Measurements from ENCODE around the gene VPS52. TPM values are rescaled to one million over a fixed set of nuclear protein-coding genes. Genes with fewer than 3 reads are reported as not detected.

Gene VPS52
- total RNA-seq, 2 experiments from 2014 or later = 50.4 to 73.5 TPM

GRCh38 chr6:33313105-33313708 lies 41.5 kb upstream of the VPS52 start:
- Histone ChIP-seq H3K27ac (ENCODE audit: low read depth, low read length, poor library complexity, severe bottlenecking) (peak overlapping the region; percentile 94), H3K4me3 (ENCODE audit: low read depth, low read length, poor library complexity, severe bottlenecking) (peak overlapping the region; percentile 84), H3K9me3 (ENCODE audit: low read length) (no peaks in the 10 kb centered on the region), H3K79me2 (ENCODE audit: insufficient read depth, low read depth, low read length) (peaks cover 50% of the 10 kb centered on the region), H3K36me3 (ENCODE audit: insufficient read depth, low read length) (peaks cover 42% of the 10 kb centered on the region), H3K4me1 (ENCODE audit: insufficient read depth, low read length, poor library complexity, severe bottlenecking) (peaks cover 31% of the 10 kb centered on the region), H4K20me1 (ENCODE audit: insufficient read depth, low read length) (peaks cover 7% of the 10 kb centered on the region; the same call in 1 of the 2 replicates), H3K9me2 (ENCODE audit: insufficient read depth, low read length) (no peaks in the 10 kb centered on the region), H2AFZ (ENCODE audit: low read length) (peak overlapping the region; percentile 27; the same call in 1 of the 2 replicates), H3K4me2 (ENCODE audit: low read length) (peak overlapping the region; percentile 79)
- TF ChIP-seq EZH2phosphoT487 (IDR thresholded peaks at IDR 0.05; ENCODE audit: borderline replicate concordance, low read depth, low read length) (no peak), CTCF (conservative IDR thresholded peaks at IDR 0.05; ENCODE audit: low read length) (peak; percentile 47; the same call in 1 of the 2 replicates)
- ChIA-PET POLR2A (interaction anchor here (0.6 to 2.0 kb wide), 10 partner anchors 10 to 458 kb away, joined by 3 to 11 read pairs (median 6); partner anchors contain the start of genes KIFC1, RGL2, RPS18 and VPS52), CTCF (ENCODE audit: unreplicated experiment) (no interaction called here)
- no TSS peak for BruUV-seq (replicated peaks)
- intact Hi-C loops (cut with micrococcal nuclease; ENCODE audit: unreplicated experiment) = loop anchor here (5.0 kb wide), 1 partner anchor 99 kb away; the partner anchor contains the start of gene PHF1
- DNase-seq (ENCODE audit: low spot score) = peak; percentile 76

- Histone ChIP-seq H3K9me3 (ENCODE audit: low read length) (no peaks in the 10 kb centered on the region), H4K20me1 (ENCODE audit: insufficient read depth, low read length) (peaks cover 7% of the 10 kb centered on the region; the same call in 1 of the 2 replicates), H3K4me1 (ENCODE audit: insufficient read depth, low read length, poor library complexity, severe bottlenecking) (peaks cover 28% of the 10 kb centered on the region), H2AFZ (ENCODE audit: low read length) (no peak overlapping the region), H3K4me2 (ENCODE audit: low read length) (peak overlapping the region; percentile 79), H3K27ac (ENCODE audit: low read depth, low read length, poor library complexity, severe bottlenecking) (peak overlapping the region; percentile 94), H3K9me2 (ENCODE audit: insufficient read depth, low read length) (no peaks in the 10 kb centered on the region), H3K79me2 (ENCODE audit: insufficient read depth, low read depth, low read length) (peaks cover 56% of the 10 kb centered on the region), H3K4me3 (ENCODE audit: low read depth, low read length, poor library complexity, severe bottlenecking) (peak overlapping the region; percentile 84), H3K36me3 (ENCODE audit: insufficient read depth, low read length) (peaks cover 47% of the 10 kb centered on the region)
- ChIA-PET POLR2A (interaction anchor here (0.6 to 2.0 kb wide), 9 partner anchors 10 to 475 kb away, joined by 3 to 11 read pairs (median 7); partner anchors contain the start of genes RGL2, RPS18 and VPS52), CTCF (ENCODE audit: unreplicated experiment) (interaction anchor here (0.9 kb wide), 1 partner anchor 11 kb away, joined by 3 read pairs; no protein-coding TSS in a partner anchor)
- intact Hi-C loops (cut with micrococcal nuclease; ENCODE audit: unreplicated experiment) = loop anchor here (5.0 kb wide), 1 partner anchor 100 kb away; the partner anchor contains the start of gene PHF1
- no TSS peak for BruUV-seq (replicated peaks)
- TF ChIP-seq CTCF (conservative IDR thresholded peaks at IDR 0.05; ENCODE audit: low read length) = 0 out of 2 replicates have a peak, but pooled peaks have one; percentile 16
- no peak for TF ChIP-seq EZH2phosphoT487 (IDR thresholded peaks at IDR 0.05; ENCODE audit: borderline replicate concordance, low read depth, low read length)
- DNase-seq (ENCODE audit: low spot score) = peak; percentile 88
Measured at GRCh38 chr6:33312361-33313104, 40.9 kb upstream of the VPS52 start.
